ENCODE measurements around the gene ZNF346.

DNA sequence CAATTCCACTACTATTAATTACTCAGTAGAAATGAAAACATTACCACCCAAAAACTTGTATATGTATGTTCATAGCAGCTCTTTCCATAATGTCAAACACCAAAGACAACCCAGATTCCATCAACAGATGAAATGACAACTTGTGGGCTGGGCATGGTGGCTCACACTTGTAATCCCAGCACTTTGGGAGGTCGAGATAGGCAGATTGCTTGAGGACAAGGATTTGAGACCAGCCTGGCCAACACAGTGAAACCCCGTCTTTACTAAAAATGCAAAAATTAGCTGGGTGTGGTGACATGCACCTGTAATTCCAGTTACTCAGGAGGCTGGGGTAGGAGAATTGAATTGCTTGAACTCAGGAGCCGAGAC, 27.4 kb upstream of the ZNF346 start:
- TF ChIP-seq POLR2A (IDR thresholded peaks at IDR 0.05): no peak
- TF ChIP-seq, protein P1, sequence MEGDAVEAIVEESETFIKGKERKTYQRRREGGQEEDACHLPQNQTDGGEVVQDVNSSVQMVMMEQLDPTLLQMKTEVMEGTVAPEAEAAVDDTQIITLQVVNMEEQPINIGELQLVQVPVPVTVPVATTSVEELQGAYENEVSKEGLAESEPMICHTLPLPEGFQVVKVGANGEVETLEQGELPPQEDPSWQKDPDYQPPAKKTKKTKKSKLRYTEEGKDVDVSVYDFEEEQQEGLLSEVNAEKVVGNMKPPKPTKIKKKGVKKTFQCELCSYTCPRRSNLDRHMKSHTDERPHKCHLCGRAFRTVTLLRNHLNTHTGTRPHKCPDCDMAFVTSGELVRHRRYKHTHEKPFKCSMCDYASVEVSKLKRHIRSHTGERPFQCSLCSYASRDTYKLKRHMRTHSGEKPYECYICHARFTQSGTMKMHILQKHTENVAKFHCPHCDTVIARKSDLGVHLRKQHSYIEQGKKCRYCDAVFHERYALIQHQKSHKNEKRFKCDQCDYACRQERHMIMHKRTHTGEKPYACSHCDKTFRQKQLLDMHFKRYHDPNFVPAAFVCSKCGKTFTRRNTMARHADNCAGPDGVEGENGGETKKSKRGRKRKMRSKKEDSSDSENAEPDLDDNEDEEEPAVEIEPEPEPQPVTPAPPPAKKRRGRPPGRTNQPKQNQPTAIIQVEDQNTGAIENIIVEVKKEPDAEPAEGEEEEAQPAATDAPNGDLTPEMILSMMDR (IDR thresholded peaks at IDR 0.05): no peak

All from upper lobe of left lung (tissue), 4 donors.